WTC11 (cell line): ENCODE measurements around the gene CNN2. TPM values are rescaled to one million over a fixed set of nuclear protein-coding genes. Genes with fewer than 3 reads are reported as not detected.

Source experiments
- ARID4B ChIP-seq: sonication (generic); formaldehyde crosslinking; IDR thresholded peaks from 2 replicates; pipeline ENCODE4 v1.8.0; 2023; ENCODE audit warnings: missing genetic modification reagents, mild to moderate bottlenecking, borderline replicate concordance
- E2F5 ChIP-seq: sonication (generic); formaldehyde crosslinking; IDR thresholded peaks from 2 replicates; pipeline ENCODE4 v1.8.1; 2022; ENCODE audit warnings: mild to moderate bottlenecking, moderate library complexity, missing genetic modification reagents
- ELF4 ChIP-seq: sonication (generic); formaldehyde crosslinking; IDR thresholded peaks from 2 replicates; pipeline ENCODE4 v1.8.1; 2022; ENCODE audit warnings: low read depth, mild to moderate bottlenecking, moderate library complexity, missing genetic modification reagents
- EMX1 ChIP-seq: fragments of 250-450 bp; sonication (Bioruptor Pico); IDR thresholded peaks from 2 replicates; pipeline ENCODE4 v1.8.0; 2021; ENCODE audit warnings: mild to moderate bottlenecking
- ERG ChIP-seq: fragments of 250-450 bp; sonication (Bioruptor Pico); IDR thresholded peaks from 2 replicates; pipeline ENCODE4 v1.8.0; 2021; ENCODE audit warnings: mild to moderate bottlenecking
- FOXK1 ChIP-seq: sonication (generic); formaldehyde crosslinking; IDR thresholded peaks from 2 replicates; pipeline ENCODE4 v1.8.0; 2022; ENCODE audit warnings: mild to moderate bottlenecking, moderate library complexity, missing genetic modification reagents
- FOXP1 ChIP-seq: sonication (generic); formaldehyde crosslinking; IDR thresholded peaks from 2 replicates; pipeline ENCODE4 v1.8.0; 2022; ENCODE audit warnings: missing genetic modification reagents, mild to moderate bottlenecking, moderate library complexity, borderline replicate concordance
- FOXP4 ChIP-seq: sonication (generic); formaldehyde crosslinking; IDR thresholded peaks from 2 replicates; pipeline ENCODE4 v1.8.0; 2022; ENCODE audit warnings: mild to moderate bottlenecking, missing genetic modification reagents
- GABPB1 ChIP-seq: sonication (generic); formaldehyde crosslinking; IDR thresholded peaks from 2 replicates; pipeline ENCODE4 v1.8.1; 2023; ENCODE audit warnings: mild to moderate bottlenecking, missing genetic modification reagents
- GRHL2 ChIP-seq: fragments of 250-450 bp; sonication (Bioruptor Pico); IDR thresholded peaks from 2 replicates; pipeline ENCODE4 v1.8.0; 2022; ENCODE audit warnings: mild to moderate bottlenecking, moderate library complexity; ENCODE audit not compliant: insufficient replicate concordance, severe bottlenecking
- IRF1 ChIP-seq: sonication (generic); formaldehyde crosslinking; IDR thresholded peaks from 2 replicates; pipeline ENCODE4 v1.8.0; 2023; ENCODE audit warnings: missing genetic modification reagents
- IRF2 ChIP-seq: sonication (generic); formaldehyde crosslinking; IDR thresholded peaks from 2 replicates; pipeline ENCODE4 v1.8.0; 2022; ENCODE audit warnings: low read depth, missing genetic modification reagents, borderline replicate concordance
- NFE2L1 ChIP-seq: sonication (generic); formaldehyde crosslinking; IDR thresholded peaks from 2 replicates; pipeline ENCODE4 v1.8.1; 2023; ENCODE audit warnings: missing genetic modification reagents
- NFYB ChIP-seq: sonication (generic); formaldehyde crosslinking; conservative IDR thresholded peaks from 2 replicates; pipeline ENCODE4 v1.8.0; 2022; ENCODE audit warnings: low read depth, missing genetic modification reagents
- NR3C1 ChIP-seq: sonication (generic); formaldehyde crosslinking; conservative IDR thresholded peaks from 2 replicates; pipeline ENCODE4 v1.8.1; 2023; ENCODE audit warnings: low read depth, mild to moderate bottlenecking, missing genetic modification reagents
- SOX15 ChIP-seq: fragments of 250-450 bp; sonication (Bioruptor Pico); IDR thresholded peaks from 2 replicates; pipeline ENCODE4 v1.9.0; 2021; ENCODE audit warnings: mild to moderate bottlenecking
- USF2 ChIP-seq: sonication (generic); formaldehyde crosslinking; IDR thresholded peaks from 2 replicates; pipeline ENCODE4 v1.8.1; 2023; ENCODE audit warnings: mild to moderate bottlenecking, missing genetic modification reagents, moderate library complexity
- ZNF121 ChIP-seq: sonication (generic); formaldehyde crosslinking; IDR thresholded peaks from 2 replicates; pipeline ENCODE4 v1.8.0; 2023; ENCODE audit warnings: missing genetic modification reagents
- ZNF219 ChIP-seq: sonication (generic); formaldehyde crosslinking; IDR thresholded peaks from 2 replicates; pipeline ENCODE4 v1.8.0; 2023; ENCODE audit warnings: missing genetic modification reagents, mild to moderate bottlenecking, borderline replicate concordance
- ZNF317 ChIP-seq: sonication (generic); formaldehyde crosslinking; IDR thresholded peaks from 2 replicates; pipeline ENCODE4 v1.8.1; 2023; ENCODE audit warnings: low read depth, mild to moderate bottlenecking, moderate library complexity, missing genetic modification reagents, borderline replicate concordance
- ZNF416 ChIP-seq: fragments of 250-450 bp; sonication (Bioruptor Pico); IDR thresholded peaks from 2 replicates; pipeline ENCODE4 v1.9.0; 2021; ENCODE audit warnings: mild to moderate bottlenecking, inconsistent platforms
- ZNF671 ChIP-seq: fragments of 250-450 bp; sonication (Bioruptor Pico); IDR thresholded peaks from 2 replicates; pipeline ENCODE4 v1.8.0; 2021; ENCODE audit warnings: mild to moderate bottlenecking
- total RNA-seq: library from RNA; stranded (reverse); gene quantifications from 3 replicates; pipeline ENCODE4 v1.2.3, GENCODE V29; 2021
- TF ChIP-seq, protein P1 (sequence below): sonication (generic); formaldehyde crosslinking; IDR thresholded peaks from 2 replicates; pipeline ENCODE4 v1.8.1; 2022; ENCODE audit warnings: low read depth, missing genetic modification reagents, borderline replicate concordance
- TF ChIP-seq, protein P2 (sequence below): fragments of 250-450 bp; sonication (Bioruptor Pico); IDR thresholded peaks from 2 replicates; pipeline ENCODE4 v1.9.0; 2021; ENCODE audit warnings: mild to moderate bottlenecking
- TF ChIP-seq, protein P3 (sequence below): sonication (generic); formaldehyde crosslinking; conservative IDR thresholded peaks from 2 replicates; pipeline ENCODE4 v1.8.1; 2022; ENCODE audit warnings: mild to moderate bottlenecking, missing genetic modification reagents

The CNN2 gene
- total RNA-seq, 1 experiment from 2014 or later = 390 TPM

DNA sequence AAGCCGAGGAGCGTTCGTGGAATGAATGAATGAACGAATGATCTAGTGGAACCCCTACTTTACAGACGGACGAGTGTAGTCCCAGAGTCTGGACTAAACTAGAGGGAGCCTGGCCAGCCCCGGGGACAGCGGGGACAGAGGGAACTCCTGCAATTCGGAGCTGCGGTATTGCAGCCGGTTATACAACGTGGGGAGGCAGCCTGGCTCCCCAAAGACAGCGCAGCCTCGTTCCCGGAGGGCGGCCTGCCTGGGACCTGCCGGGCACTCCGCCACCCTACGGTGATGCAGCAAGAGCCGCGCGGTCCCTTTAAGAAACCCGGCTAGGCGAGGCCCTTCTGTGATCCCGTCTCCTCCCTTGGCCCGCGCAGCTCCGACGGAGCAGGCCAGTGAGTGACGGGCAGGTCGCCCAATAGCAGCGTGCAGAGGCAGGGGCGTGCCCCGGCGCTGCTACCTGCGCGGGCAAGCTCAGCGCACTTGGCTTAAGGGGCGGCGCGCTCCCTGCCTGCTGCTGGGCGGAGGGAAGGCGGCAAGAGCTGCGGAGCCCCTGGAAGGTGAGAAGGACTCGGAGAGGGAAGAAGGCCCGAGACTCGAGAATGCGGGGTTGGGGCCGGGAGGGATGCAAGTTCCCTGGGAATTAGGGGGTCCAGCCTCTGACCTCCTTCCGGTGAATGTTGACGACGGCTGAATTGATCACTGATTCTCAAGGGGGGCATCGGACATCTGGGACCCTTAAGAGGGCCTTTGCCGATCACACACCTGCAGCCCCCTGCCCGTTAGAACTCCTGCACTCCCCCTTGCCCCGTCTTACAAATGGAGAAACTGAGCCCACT is 13.5 kb downstream of the CNN2 start, which contains the start of gene ABCA7 (continued):
- TF ChIP-seq ARID4B (CRISPR knock-in tag) (peak; percentile 15; the same call in 1 of the 2 replicates), ERG (CRISPR knock-in tag) (peak; percentile 80), NFE2L1 (peak; percentile 57; the same call in 1 of the 2 replicates), FOXP1 (0 out of 2 replicates have a peak, but pooled peaks have one; percentile 43), FOXP4 (CRISPR knock-in tag) (no peak), E2F5 (CRISPR knock-in tag) (peak; percentile 67), GABPB1 (CRISPR knock-in tag) (no peak), ZNF416 (CRISPR knock-in tag) (peak; percentile 8), EMX1 (peak; percentile 92), ZNF671 (CRISPR knock-in tag) (0 out of 2 replicates have a peak, but pooled peaks have one; percentile 63), ZNF317 (CRISPR knock-in tag) (no peak), ZNF121 (CRISPR knock-in tag) (peak; percentile 56; the same call in 1 of the 2 replicates), ZNF219 (CRISPR knock-in tag) (no peak), ELF4 (CRISPR knock-in tag) (no peak), NFYB (CRISPR knock-in tag) (peak; percentile 99), USF2 (peak; percentile 52; the same call in 1 of the 2 replicates), FOXK1 (peak; percentile 79; the same call in 1 of the 2 replicates), NR3C1 (CRISPR knock-in tag) (no peak), IRF2 (no peak), GRHL2 (CRISPR knock-in tag) (no peak), SOX15 (CRISPR knock-in tag) (no peak), IRF1 (CRISPR knock-in tag) (no peak)
- TF ChIP-seq, protein P1, sequence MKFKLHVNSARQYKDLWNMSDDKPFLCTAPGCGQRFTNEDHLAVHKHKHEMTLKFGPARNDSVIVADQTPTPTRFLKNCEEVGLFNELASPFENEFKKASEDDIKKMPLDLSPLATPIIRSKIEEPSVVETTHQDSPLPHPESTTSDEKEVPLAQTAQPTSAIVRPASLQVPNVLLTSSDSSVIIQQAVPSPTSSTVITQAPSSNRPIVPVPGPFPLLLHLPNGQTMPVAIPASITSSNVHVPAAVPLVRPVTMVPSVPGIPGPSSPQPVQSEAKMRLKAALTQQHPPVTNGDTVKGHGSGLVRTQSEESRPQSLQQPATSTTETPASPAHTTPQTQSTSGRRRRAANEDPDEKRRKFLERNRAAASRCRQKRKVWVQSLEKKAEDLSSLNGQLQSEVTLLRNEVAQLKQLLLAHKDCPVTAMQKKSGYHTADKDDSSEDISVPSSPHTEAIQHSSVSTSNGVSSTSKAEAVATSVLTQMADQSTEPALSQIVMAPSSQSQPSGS (CRISPR knock-in tag) = no peak
- TF ChIP-seq, protein P2, sequence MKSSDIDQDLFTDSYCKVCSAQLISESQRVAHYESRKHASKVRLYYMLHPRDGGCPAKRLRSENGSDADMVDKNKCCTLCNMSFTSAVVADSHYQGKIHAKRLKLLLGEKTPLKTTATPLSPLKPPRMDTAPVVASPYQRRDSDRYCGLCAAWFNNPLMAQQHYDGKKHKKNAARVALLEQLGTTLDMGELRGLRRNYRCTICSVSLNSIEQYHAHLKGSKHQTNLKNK (CRISPR knock-in tag) = 0 out of 2 replicates have a peak, but pooled peaks have one; percentile 2
- TF ChIP-seq, protein P3, sequence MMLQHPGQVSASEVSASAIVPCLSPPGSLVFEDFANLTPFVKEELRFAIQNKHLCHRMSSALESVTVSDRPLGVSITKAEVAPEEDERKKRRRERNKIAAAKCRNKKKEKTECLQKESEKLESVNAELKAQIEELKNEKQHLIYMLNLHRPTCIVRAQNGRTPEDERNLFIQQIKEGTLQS = no peak
